MCF 10A (cell line): Measurements from ENCODE around the gene AP2M1. TPM values are rescaled to one million over a fixed set of nuclear protein-coding genes. Genes with fewer than 3 reads are reported as not detected.

Experiments used
- Bru-seq: library from RNA; stranded (reverse); fragments of 400-500 nt; gene quantifications from one replicate; lab custom pipeline; 2021; lab: Mats Ljungman, UMichigan
- BruChase-seq, 2 experiments: library from RNA; stranded (reverse); fragments of 400-500 nt; gene quantifications; one replicate each; lab custom pipeline; 2021; lab: Mats Ljungman, UMichigan
- BruUV-seq: library from RNA; stranded (reverse); fragments of 400-500 nt; replicated peaks from 2 replicates; lab custom pipeline; 2021; lab: Mats Ljungman, UMichigan
- CTCF ChIA-PET: fragments of 300-600 bp; sonication (Branson Sonifier 250); formaldehyde crosslinking; extraction: SDS; loops from one replicate; lab custom pipeline; 2021; ENCODE audit warnings: antibody characterized with exemption, inconsistent platforms; lab: Yijun Ruan, JAX
- POLR2A ChIA-PET: fragments of 300-600, 350-650 bp; sonication (Branson Sonifier 250); formaldehyde crosslinking; extraction: SDS; loops from one replicate; lab custom pipeline; 2020; ENCODE audit warnings: antibody characterized with exemption, inconsistent platforms; lab: Yijun Ruan, JAX
- DNase-seq: peaks from one replicate; pipeline ENCODE4 v3.0.0-alpha.2; 2018; ENCODE audit not compliant: unreplicated experiment
- H3K27ac Mint-ChIP-seq: one replicate; pipeline ENCODE4 v1.8.0; 2022; ENCODE audit warnings: mild to moderate bottlenecking, low read depth, mixed read lengths; ENCODE audit not compliant: unreplicated experiment
- H3K27me3 Mint-ChIP-seq: one replicate; pipeline ENCODE4 v1.8.0; 2022; ENCODE audit warnings: mixed read lengths; ENCODE audit not compliant: insufficient read depth, unreplicated experiment
- H3K36me3 Mint-ChIP-seq: one replicate; pipeline ENCODE4 v1.8.0; 2022; ENCODE audit warnings: mild to moderate bottlenecking, moderate library complexity, mixed read lengths; ENCODE audit not compliant: insufficient read depth, unreplicated experiment
- H3K4me1 Mint-ChIP-seq: one replicate; pipeline ENCODE4 v1.8.0; 2022; ENCODE audit warnings: mixed read lengths; ENCODE audit not compliant: insufficient read depth, unreplicated experiment
- H3K4me3 Mint-ChIP-seq: one replicate; pipeline ENCODE4 v1.8.0; 2022; ENCODE audit warnings: mild to moderate bottlenecking, moderate library complexity, mixed read lengths; ENCODE audit not compliant: unreplicated experiment
- H3K9me3 Mint-ChIP-seq: one replicate; pipeline ENCODE4 v1.8.0; 2022; ENCODE audit warnings: mixed read lengths; ENCODE audit not compliant: unreplicated experiment
- CTCF ChIP-seq: fragments of 200-600 bp; IDR thresholded peaks from one replicate; pipeline ENCODE4 v1.8.0; 2022; ENCODE audit warnings: antibody characterized with exemption, mild to moderate bottlenecking; ENCODE audit not compliant: unreplicated experiment
- intact Hi-C: fragments of 100-400 bp; cut with micrococcal nuclease; formaldehyde crosslinking; loops from 2 replicates; pipeline ENCODE4 v1.14.1; 2022
- long read RNA-seq: library from polyadenylated mRNA; stranded (forward); transcript quantifications from one replicate; pipeline ENCODE4 v2.0.0, GENCODE V29; 2022
- total RNA-seq: library from RNA; stranded (reverse); gene quantifications from 2 replicates; pipeline ENCODE4 v1.2.3, GENCODE V29; 2022

The AP2M1 gene
- 280 and 301 TPM in 2 replicates for total RNA-seq
- percentile 82 among the genes with signal in this experiment for Bru-seq, nascent RNA
- percentile 96 among the genes with signal in this experiment for BruChase-seq, experiment 1, labeled RNA remaining after a 6-hour chase
- percentile 91 among the genes with signal in this experiment for BruChase-seq, experiment 2, labeled RNA remaining after a 2-hour chase
- long read RNA-seq, transcript AP2M1-202 (11 exons, 2,091 nt): major isoform, 320 of 1,135 reads
- long read RNA-seq, transcript AP2M1-207 (10 exons, 1,950 nt): minor isoform, 10 of 1,135 reads
- long read RNA-seq, partial matches to known transcripts: 44 of 1,135 reads
- long read RNA-seq, other reads (novel, unspliced or antisense): 760 of 1,135 reads

- intact Hi-C loops: loop anchor here (2.0 kb wide), 1 partner anchor 18 kb away; no protein-coding TSS in a partner anchor
- ChIA-PET CTCF (interaction anchor here (0.7 to 1.4 kb wide), 3 partner anchors 10 to 30 kb away, joined by 3 to 4 read pairs (median 3); no protein-coding TSS in a partner anchor), POLR2A (interaction anchor here (0.6 to 4.3 kb wide), 9 partner anchors 10 to 330 kb away, joined by 3 to 31 read pairs (median 4); partner anchors contain the start of genes ABCF3, DVL3 and EIF2B5)
- TF ChIP-seq CTCF: no peak
- H3K4me3 Mint-ChIP-seq: peak within 1 kb of the TSS; percentile 100
- peak within 1 kb of the TSS; percentile 95 for H3K27ac Mint-ChIP-seq
- H3K27me3 Mint-ChIP-seq: no peaks in the 10 kb centered on the region
- H3K9me3 Mint-ChIP-seq: no peaks in the 10 kb centered on the region
- peaks cover 29% of the 10 kb centered on the region for H3K4me1 Mint-ChIP-seq
- BruUV-seq: no TSS peak
- peak; percentile 99 for DNase-seq
- peaks cover 29% of the 10 kb centered on the region for H3K36me3 Mint-ChIP-seq
These were observed at the start of gene AP2M1 for GRCh38 chr3:184174646-184175492. TSS of gene AP2M1 (plus strand) at chr3:184174855. CDS start at chr3:184176994, 2,139 bp downstream.

- CTCF ChIA-PET: no interaction called here
- no peak for TF ChIP-seq CTCF
- intact Hi-C loops: no loop called here
These were observed 48.6 kb upstream of the AP2M1 start for GRCh38 chr3:184126006-184126405.

GRCh38 chr3:184129012-184129411 is 45.6 kb upstream of the AP2M1 start:
- peaks cover 9% of the 10 kb centered on the region for H3K4me1 Mint-ChIP-seq
- intact Hi-C loops: no loop called here
- POLR2A ChIA-PET: no interaction called here
- H3K4me3 Mint-ChIP-seq: no peak overlapping the region
- peak; percentile 40 for DNase-seq
- H3K27ac Mint-ChIP-seq: no peak overlapping the region
- H3K36me3 Mint-ChIP-seq: no peaks in the 10 kb centered on the region
- TF ChIP-seq CTCF: peak; percentile 24
- BruUV-seq: no TSS peak
- CTCF ChIA-PET: no interaction called here
- no peaks in the 10 kb centered on the region for H3K9me3 Mint-ChIP-seq
- H3K27me3 Mint-ChIP-seq: no peaks in the 10 kb centered on the region

More at GRCh38 chr3:184126006-184126405, 48.6 kb upstream of the AP2M1 start:
- Mint-ChIP-seq H3K9me3 (no peaks in the 10 kb centered on the region), H3K36me3 (no peaks in the 10 kb centered on the region), H3K4me3 (no peak overlapping the region), H3K27me3 (no peaks in the 10 kb centered on the region), H3K4me1 (no peaks in the 10 kb centered on the region), H3K27ac (no peak overlapping the region)
- DNase-seq: no peak
- BruUV-seq: no TSS peak
- POLR2A ChIA-PET: interaction anchor here (0.7 kb wide), 1 partner anchor 172 kb away, joined by 3 read pairs; no protein-coding TSS in a partner anchor
